DMS53 treated with DMSO at 0.1 percent for 48 hours (cell line): ENCODE results near the gene YIPF5.

Source experiments
- DNase-seq: peaks from one replicate; lab custom pipeline; 2025; ENCODE audit not compliant: unreplicated experiment; lab: John Stamatoyannopoulos, UW

YIPF5 gene

GRCh38 chr5:144183254-144183889 is 12.9 kb upstream of the YIPF5 start:
- DNase-seq: peak; percentile 37

GRCh38 chr5:144179226-144179625 is 8.8 kb upstream of the YIPF5 start:
- DNase-seq: no peak

GRCh38 chr5:144177548-144177947 is 7.1 kb upstream of the YIPF5 start:
- DNase-seq: no peak

GRCh38 chr5:144173766-144174165 is 3.3 kb upstream of the YIPF5 start:
- DNase-seq: no peak

GRCh38 chr5:144169904-144170275 is 569 bp downstream of the YIPF5 start:
- DNase-seq: no peak

GRCh38 chr5:144167998-144168397 is 2.5 kb downstream of the YIPF5 start:
- no peak for DNase-seq

- no peak for DNase-seq
These were observed 3.8 kb downstream of the YIPF5 start for GRCh38 chr5:144166696-144167095.

- DNase-seq: no peak
These were observed 7.8 kb downstream of the YIPF5 start for GRCh38 chr5:144162686-144163085.

GRCh38 chr5:144156767-144157171 is 13.7 kb downstream of the YIPF5 start:
- DNase-seq: no peak

GRCh38 chr5:144151026-144151425 is 19.4 kb downstream of the YIPF5 start:
- DNase-seq: no peak

GRCh38 chr5:144144956-144145751 is 25.3 kb downstream of the YIPF5 start:
- peak; percentile 27 for DNase-seq

- no peak for DNase-seq
These were observed 26.8 kb downstream of the YIPF5 start for GRCh38 chr5:144143625-144144024.

- DNase-seq: no peak
These were observed 27.7 kb downstream of the YIPF5 start for GRCh38 chr5:144142824-144143162.

- DNase-seq: peak; percentile 68
These were observed 28.2 kb downstream of the YIPF5 start for GRCh38 chr5:144142139-144142823.

GRCh38 chr5:144141585-144141984 is 28.9 kb downstream of the YIPF5 start:
- DNase-seq: no peak

GRCh38 chr5:144139586-144139985 is 30.9 kb downstream of the YIPF5 start:
- DNase-seq: no peak

GRCh38 chr5:144135113-144135762 is 35.2 kb downstream of the YIPF5 start:
- no peak for DNase-seq

GRCh38 chr5:144134194-144134826 is 36.1 kb downstream of the YIPF5 start:
- no peak for DNase-seq

GRCh38 chr5:144133050-144133633 is 37.3 kb downstream of the YIPF5 start:
- no peak for DNase-seq

- no peak for DNase-seq
These were observed 39.2 kb downstream of the YIPF5 start for GRCh38 chr5:144131261-144131660.

- no peak for DNase-seq
These were observed 40.2 kb downstream of the YIPF5 start for GRCh38 chr5:144130306-144130705.
